SH-SY5Y (cell line): ENCODE results near the gene AMZ2.

Experiments used
- GATA2 ChIP-seq: IDR thresholded peaks from 2 replicates; pipeline ENCODE4 v1.6.1; 2011; ENCODE audit warnings: mild to moderate bottlenecking, low read depth, low read length
- GATA3 ChIP-seq: IDR thresholded peaks from 2 replicates; pipeline ENCODE4 v1.6.1; 2011; ENCODE audit warnings: low read depth, mild to moderate bottlenecking, low read length, moderate library complexity

- TF ChIP-seq GATA3: no peak
- no peak for TF ChIP-seq GATA2
These were observed 8.1 kb downstream of the AMZ2 start for GRCh38 chr17:68255731-68256538.
